Measurements from ENCODE around the gene AP4B1.
"Not testable (repeated sequence)": the region's sequence is repeated elsewhere in the genome, so short reads cannot be mapped to it uniquely, and the experiment has no call there.

Gene AP4B1

GRCh38 chr1:113904674-113905434 is at the start of gene AP4B1, which contains the start of gene DCLRE1B:
Gene AP4B1, minus strand, starts transcription at chr1:113904799. Its CDS starts 82 bp downstream, at chr1:113904717.
Gene DCLRE1B, plus strand, starts transcription at chr1:113905326. Its CDS starts 261 bp downstream, at chr1:113905587.
- TF ChIP-seq CTCF (IDR thresholded peaks at IDR 0.05; ENCODE audit: borderline replicate concordance, control extremely low read depth, extremely low read depth, insufficient read depth, missing control alignments) = peak; percentile 79
- in situ Hi-C loops (cut with MboI; ENCODE audit: low sequenced_read_pairs, unreplicated experiment) = loop anchor here (10.0 kb wide), 1 partner anchor 70 kb away; no protein-coding TSS in a partner anchor
- DNase-seq (ENCODE audit: low spot score) = peak; percentile 97

GRCh38 chr1:113951719-113952118 is 47.1 kb upstream of the AP4B1 start:
- in situ Hi-C loops (cut with MboI; ENCODE audit: low sequenced_read_pairs, unreplicated experiment) = no loop called here
- DNase-seq (ENCODE audit: low spot score) = no peak
- TF ChIP-seq CTCF (IDR thresholded peaks at IDR 0.05; ENCODE audit: borderline replicate concordance, control extremely low read depth, extremely low read depth, insufficient read depth, missing control alignments) = no peak

- in situ Hi-C loops (cut with MboI; ENCODE audit: low sequenced_read_pairs, unreplicated experiment) = no loop called here
- no peak for DNase-seq (ENCODE audit: low spot score)
- TF ChIP-seq CTCF (IDR thresholded peaks at IDR 0.05; ENCODE audit: borderline replicate concordance, control extremely low read depth, extremely low read depth, insufficient read depth, missing control alignments) = no peak
These were observed 46.3 kb upstream of the AP4B1 start for GRCh38 chr1:113950908-113951307.

GRCh38 chr1:113949007-113949406 is 44.4 kb upstream of the AP4B1 start:
- TF ChIP-seq CTCF (IDR thresholded peaks at IDR 0.05; ENCODE audit: borderline replicate concordance, control extremely low read depth, extremely low read depth, insufficient read depth, missing control alignments) = no peak
- no peak for DNase-seq (ENCODE audit: low spot score)
- in situ Hi-C loops (cut with MboI; ENCODE audit: low sequenced_read_pairs, unreplicated experiment) = no loop called here

GRCh38 chr1:113948151-113948550 is 43.6 kb upstream of the AP4B1 start:
- in situ Hi-C loops (cut with MboI; ENCODE audit: low sequenced_read_pairs, unreplicated experiment); DNase-seq (ENCODE audit: low spot score): not testable (repeated sequence)

- no peak for DNase-seq (ENCODE audit: low spot score)
- in situ Hi-C loops (cut with MboI; ENCODE audit: low sequenced_read_pairs, unreplicated experiment) = no loop called here
- TF ChIP-seq CTCF (IDR thresholded peaks at IDR 0.05; ENCODE audit: borderline replicate concordance, control extremely low read depth, extremely low read depth, insufficient read depth, missing control alignments) = no peak
These were observed 42.9 kb upstream of the AP4B1 start for GRCh38 chr1:113947388-113948107.
